WERI-Rb-1 (cell line): ENCODE results near the gene TECTA.
A peak's percentile ranks its signal among the peaks of the same experiment; 100 is the strongest.

ENCODE experiments used
- DNase-seq: peaks from one replicate; pipeline ENCODE4 v3.0.0-alpha.2; 2020
- H3K27ac ChIP-seq: fragments of 250-450 bp; sonication (Bioruptor Pico); 2 replicates; pipeline ENCODE4 v1.5.1; 2020; ENCODE audit warnings: mild to moderate bottlenecking, moderate library complexity
- H3K27me3 ChIP-seq: fragments of 250-450 bp; sonication (Bioruptor Pico); 2 replicates; pipeline ENCODE4 v1.5.1; 2021; ENCODE audit warnings: mild to moderate bottlenecking, low read depth, moderate library complexity; ENCODE audit not compliant: insufficient read depth, severe bottlenecking
- H3K36me3 ChIP-seq: fragments of 250-450 bp; sonication (Bioruptor Pico); 2 replicates; pipeline ENCODE4 v1.5.1; 2020; ENCODE audit warnings: mild to moderate bottlenecking, moderate library complexity
- H3K4me3 ChIP-seq: 2 replicates; pipeline ENCODE4 v1.5.1; 2011; ENCODE audit warnings: low read depth, mild to moderate bottlenecking, control low read depth, low read length
- H3K9me3 ChIP-seq: fragments of 250-450 bp; sonication (Bioruptor Pico); 2 replicates; pipeline ENCODE4 v1.5.1; 2021; ENCODE audit warnings: mild to moderate bottlenecking, moderate library complexity; ENCODE audit not compliant: severe bottlenecking
- CTCF ChIP-seq: IDR thresholded peaks from 2 replicates; pipeline ENCODE4 v1.5.1; 2011; ENCODE audit warnings: low read depth, mild to moderate bottlenecking, control low read depth, inconsistent platforms, low read length

Gene TECTA

GRCh38 chr11:121091492-121092152 is 9.4 kb upstream of the TECTA start:
- H3K4me3 ChIP-seq, result no peak overlapping the region
- no peaks in the 10 kb centered on the region for H3K9me3 ChIP-seq
- H3K27ac ChIP-seq, result no peak overlapping the region
- H3K27me3 ChIP-seq, result no peaks in the 10 kb centered on the region
- DNase-seq, result no peak
- no peak for TF ChIP-seq CTCF
- H3K36me3 ChIP-seq, result no peaks in the 10 kb centered on the region; the same call in 1 of the 2 replicates

- Histone ChIP-seq H3K27ac (no peak overlapping the region), H3K9me3 (no peaks in the 10 kb centered on the region), H3K4me3 (no peak overlapping the region), H3K27me3 (no peaks in the 10 kb centered on the region), H3K36me3 (no peaks in the 10 kb centered on the region)
- TF ChIP-seq CTCF, result no peak
- DNase-seq, result no peak
Observed at GRCh38 chr11:121095561-121095960, 5.5 kb upstream of the TECTA start.

GRCh38 chr11:121099364-121099763 is 1.7 kb upstream of the TECTA start:
- DNase-seq, result no peak
- Histone ChIP-seq H3K27ac (no peak overlapping the region), H3K36me3 (no peaks in the 10 kb centered on the region), H3K9me3 (no peaks in the 10 kb centered on the region), H3K4me3 (no peak overlapping the region), H3K27me3 (no peaks in the 10 kb centered on the region)
- TF ChIP-seq CTCF, result no peak

- no peak overlapping the region for H3K4me3 ChIP-seq
- H3K27ac ChIP-seq, result no peak overlapping the region
- H3K36me3 ChIP-seq, result no peaks in the 10 kb centered on the region
- no peak for TF ChIP-seq CTCF
- no peaks in the 10 kb centered on the region for H3K27me3 ChIP-seq
- H3K9me3 ChIP-seq, result no peaks in the 10 kb centered on the region
- DNase-seq, result no peak
Observed at GRCh38 chr11:121099885-121100284, 1.2 kb upstream of the TECTA start.

- H3K9me3 ChIP-seq, result no peaks in the 10 kb centered on the region
- no peaks in the 10 kb centered on the region for H3K27me3 ChIP-seq
- TF ChIP-seq CTCF, result peak; percentile 29
- no peak overlapping the region for H3K4me3 ChIP-seq
- no peak for DNase-seq
- no peak overlapping the region for H3K27ac ChIP-seq
- H3K36me3 ChIP-seq, result no peaks in the 10 kb centered on the region; the same call in 1 of the 2 replicates
Observed at GRCh38 chr11:121104312-121104762, 3.3 kb downstream of the TECTA start.

- no peaks in the 10 kb centered on the region for H3K9me3 ChIP-seq
- no peak for TF ChIP-seq CTCF
- DNase-seq, result no peak
Observed at GRCh38 chr11:121105063-121105480, 4.0 kb downstream of the TECTA start.

More at GRCh38 chr11:121105063-121105480, 4.0 kb downstream of the TECTA start:
- H3K27me3 ChIP-seq, result no peaks in the 10 kb centered on the region
- no peak overlapping the region for H3K4me3 ChIP-seq
- H3K36me3 ChIP-seq, result no peaks in the 10 kb centered on the region; the same call in 1 of the 2 replicates
- no peak overlapping the region for H3K27ac ChIP-seq
